PC-3 (cell line): Measurements from ENCODE around the gene HEXB. TPM values are rescaled to one million over a fixed set of nuclear protein-coding genes. Genes with fewer than 3 reads are reported as not detected.
A peak's percentile ranks its signal among the peaks of the same experiment; 100 is the strongest.

Experiments
- ATAC-seq: fragments of 200-7000 bp; cut with Tn5 transposase; 2 replicates; pipeline ENCODE4 v1.9.1; 2020; ENCODE audit warnings: mild to moderate bottlenecking, moderate library complexity
- Bru-seq: library from RNA; stranded (reverse); fragments of 400-500 nt; gene quantifications from one replicate; lab custom pipeline; 2021; lab: Mats Ljungman, UMichigan
- BruChase-seq, 2 experiments: library from RNA; stranded (reverse); fragments of 400-500 nt; gene quantifications; one replicate each; lab custom pipeline; 2021; lab: Mats Ljungman, UMichigan
- BruUV-seq: library from RNA; stranded (reverse); fragments of 400-500 nt; replicated peaks from 2 replicates; lab custom pipeline; 2021; lab: Mats Ljungman, UMichigan
- CTCF ChIA-PET: fragments of 300-600 bp; sonication (Branson Sonifier 250); formaldehyde crosslinking; loops from one replicate; lab custom pipeline; 2022; ENCODE audit warnings: antibody characterized with exemption; lab: Charles Lee
- POLR2A ChIA-PET: fragments of 300-600 bp; sonication (Branson Sonifier 250); formaldehyde crosslinking; loops from one replicate; lab custom pipeline; 2022; ENCODE audit warnings: antibody characterized with exemption; ENCODE audit not compliant: unreplicated experiment; lab: Charles Lee
- DNase-seq: peaks from one replicate; pipeline ENCODE4 v3.0.0-alpha.2; 2015
- H2AFZ ChIP-seq: fragments of 300-600 bp; sonication (generic); 2 replicates; pipeline ENCODE4 v1.6.0; 2016; ENCODE audit warnings: antibody characterized with exemption, low read length
- H3F3A ChIP-seq: fragments of 300-600 bp; sonication (generic); one replicate; pipeline ENCODE4 v1.6.0; 2017; ENCODE audit warnings: antibody characterized with exemption, low read length, control low read depth, mild to moderate bottlenecking; ENCODE audit not compliant: unreplicated experiment
- H3K27ac ChIP-seq: fragments of 300-600 bp; sonication (generic); 2 replicates; pipeline ENCODE4 v1.5.1; 2016; ENCODE audit warnings: mild to moderate bottlenecking, low read length
- H3K27me3 ChIP-seq: fragments of 300-600 bp; sonication (generic); 2 replicates; pipeline ENCODE4 v1.6.1; 2016; ENCODE audit warnings: low read length, mixed read lengths
- H3K36me3 ChIP-seq: fragments of 300-600 bp; sonication (generic); 2 replicates; pipeline ENCODE4 v1.6.1; 2016; ENCODE audit warnings: low read depth, mixed run types, low read length, mixed read lengths
- H3K4me1 ChIP-seq: fragments of 300-600 bp; sonication (generic); 2 replicates; pipeline ENCODE4 v1.5.1; 2016; ENCODE audit warnings: low read length; ENCODE audit not compliant: insufficient read depth
- H3K4me2 ChIP-seq: fragments of 300-600 bp; sonication (generic); 2 replicates; pipeline ENCODE4 v1.6.0; 2016; ENCODE audit warnings: low read length
- H3K4me3 ChIP-seq: fragments of 300-600 bp; sonication (generic); 2 replicates; pipeline ENCODE4 v1.5.1; 2016; ENCODE audit warnings: mild to moderate bottlenecking, low read length, mixed read lengths
- H3K79me2 ChIP-seq: fragments of 300-600 bp; sonication (generic); 2 replicates; pipeline ENCODE4 v1.6.1; 2017; ENCODE audit warnings: low read length, mixed read lengths
- H3K9ac ChIP-seq: fragments of 300-600 bp; sonication (generic); 2 replicates; pipeline ENCODE4 v1.6.0; 2016; ENCODE audit warnings: mild to moderate bottlenecking, low read length
- H3K9me2 ChIP-seq: fragments of 300-600 bp; sonication (generic); replicated peaks from 2 replicates; pipeline ENCODE4 v1.6.1; 2016; ENCODE audit warnings: mixed run types, low read length, mixed read lengths
- H3K9me3 ChIP-seq: fragments of 300-600 bp; sonication (generic); 2 replicates; pipeline ENCODE4 v1.6.1; 2016; ENCODE audit warnings: low read length, mixed read lengths
- H4K20me1 ChIP-seq: fragments of 300-600 bp; sonication (generic); 2 replicates; pipeline ENCODE4 v1.6.1; 2016; ENCODE audit warnings: low read length, mixed read lengths
- CTCF ChIP-seq: fragments of 300-600 bp; sonication (generic); conservative IDR thresholded peaks from 2 replicates; pipeline ENCODE4 v1.5.1; 2017; ENCODE audit warnings: antibody characterized with exemption, low read depth, mild to moderate bottlenecking, low read length
- EZH2 ChIP-seq: fragments of 300-600 bp; sonication (generic); IDR thresholded peaks from one replicate; pipeline ENCODE4 v1.6.1; 2017; ENCODE audit warnings: antibody characterized with exemption, mild to moderate bottlenecking, low read length; ENCODE audit not compliant: unreplicated experiment
- EZH2phosphoT487 ChIP-seq: fragments of 300-600 bp; sonication (generic); IDR thresholded peaks from 2 replicates; pipeline ENCODE4 v1.6.1; 2018; ENCODE audit warnings: mild to moderate bottlenecking, antibody characterized with exemption, low read length, borderline replicate concordance
- intact Hi-C: fragments of 100-400 bp; cut with micrococcal nuclease; formaldehyde crosslinking; loops from 2 replicates; pipeline ENCODE4 v1.9.0; 2023
- long read RNA-seq: library from polyadenylated mRNA; unstranded; transcript quantifications from one replicate; pipeline ENCODE4 v2.0.0, GENCODE V29; 2021; ENCODE audit not compliant: unreplicated experiment
- total RNA-seq: library from RNA; depleted of rRNA; stranded (reverse); fragments of >200 nt; gene quantifications from 2 replicates; pipeline ENCODE4 v1.2.3, GENCODE V29; 2014; rRNA removed

HEXB gene
- total RNA-seq (91.5 and 131 TPM in 2 replicates), Bru-seq, nascent RNA (percentile 49 among the genes with signal in this experiment), BruChase-seq, experiment 1, labeled RNA remaining after a 6-hour chase (percentile 53 among the genes with signal in this experiment), BruChase-seq, experiment 2, labeled RNA remaining after a 2-hour chase (percentile 50 among the genes with signal in this experiment)
- long read RNA-seq, transcript HEXB-201 (14 exons, 1,901 nt): major isoform, 197 of 217 reads
- long read RNA-seq, partial matches to known transcripts: 11 of 217 reads
- long read RNA-seq, other reads (novel, unspliced or antisense): 7 of 217 reads

- BruUV-seq: no TSS peak
- no peaks in the 10 kb centered on the region for H3K36me3 ChIP-seq
- ChIA-PET POLR2A (interaction anchor here (0.5 kb wide), 2 partner anchors 218 to 749 kb away, joined by 4 to 5 read pairs; no protein-coding TSS in a partner anchor), CTCF (no interaction called here)
- intact Hi-C loops: loop anchor here (5.0 kb wide), 1 partner anchor 232 kb away; no protein-coding TSS in a partner anchor
- H3K9me2 ChIP-seq: no peaks in the 10 kb centered on the region
- DNase-seq (peak; percentile 75), ATAC-seq (peak; percentile 93)
- TF ChIP-seq CTCF (no peak), EZH2 (no peak), EZH2phosphoT487 (no peak)
- H3K4me3 ChIP-seq: peak within 1 kb of the TSS; percentile 93
- H3K79me2 ChIP-seq: peaks cover 21% of the 10 kb centered on the region
- H3K4me1 ChIP-seq: peaks cover 18% of the 10 kb centered on the region; the same call in 1 of the 2 replicates
- H4K20me1 ChIP-seq: no peaks in the 10 kb centered on the region
- H3F3A ChIP-seq: no peaks in the 10 kb centered on the region
- H3K27me3 ChIP-seq: no peaks in the 10 kb centered on the region
- peak within 1 kb of the TSS; percentile 90 for H3K9ac ChIP-seq
- peak within 1 kb of the TSS; percentile 98 for H3K4me2 ChIP-seq
- H3K9me3 ChIP-seq: no peaks in the 10 kb centered on the region
- H2AFZ ChIP-seq: peak within 1 kb of the TSS; percentile 86
- 0 out of 2 replicates have a peak within 1 kb of the TSS, but pooled peaks have one; percentile 9 for H3K27ac ChIP-seq
These were observed at the start of gene HEXB for GRCh38 chr5:74684900-74685851. Gene HEXB (plus strand): TSS chr5:74685233. CDS start chr5:74685261, 28 bp downstream.

DNA sequence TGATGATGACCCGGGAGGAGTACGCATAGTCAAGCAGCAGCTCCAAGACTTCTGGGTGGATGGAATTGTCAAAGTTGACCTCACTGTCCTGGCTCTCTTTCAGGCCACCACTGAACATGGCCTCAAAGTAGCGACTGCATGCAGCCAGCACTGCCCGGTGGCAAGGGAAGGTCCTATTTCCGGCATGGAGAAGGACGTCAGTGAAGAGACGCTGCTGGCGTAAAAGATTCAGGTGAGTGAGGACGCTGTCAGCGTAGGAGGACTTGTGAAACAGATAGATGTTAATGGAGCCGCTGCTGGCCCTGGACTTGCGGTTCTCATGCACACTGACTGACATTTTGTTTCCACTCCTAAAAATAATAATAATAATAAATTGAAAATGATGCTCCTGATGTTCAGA lies 48.9 kb upstream of the HEXB start:
- H3K4me1 ChIP-seq: peaks cover 72% of the 10 kb centered on the region
- H3K9me2 ChIP-seq: no peaks in the 10 kb centered on the region
- ChIA-PET POLR2A (no interaction called here), CTCF (no interaction called here)
- intact Hi-C loops: no loop called here
- no peak overlapping the region for H3K9ac ChIP-seq
- H3K4me2 ChIP-seq: peak overlapping the region; percentile 89; the same call in 1 of the 2 replicates
- H3K4me3 ChIP-seq: no peak overlapping the region
- peaks cover 73% of the 10 kb centered on the region for H3K79me2 ChIP-seq
- BruUV-seq: no TSS peak
- no peaks in the 10 kb centered on the region for H3K27me3 ChIP-seq
- peaks cover 19% of the 10 kb centered on the region for H3K36me3 ChIP-seq
- H3K9me3 ChIP-seq: no peaks in the 10 kb centered on the region
- DNase-seq: no peak
- peaks cover 22% of the 10 kb centered on the region for H3F3A ChIP-seq
- H3K27ac ChIP-seq: no peak overlapping the region
- ATAC-seq: no peak
- TF ChIP-seq CTCF (no peak), EZH2phosphoT487 (no peak), EZH2 (no peak)
- H2AFZ ChIP-seq: no peak overlapping the region
- peaks cover 40% of the 10 kb centered on the region for H4K20me1 ChIP-seq
